ENCODE results near the gene LTB. TPM values are rescaled to one million over a fixed set of nuclear protein-coding genes. Genes with fewer than 3 reads are reported as not detected.

Gene LTB
- total and polyA plus RNA-seq, 2 donors (not counting 3 experiments of a cell fraction or from before 2014, with no cell fraction given), result 1.2 to 2.1 TPM

DNA sequence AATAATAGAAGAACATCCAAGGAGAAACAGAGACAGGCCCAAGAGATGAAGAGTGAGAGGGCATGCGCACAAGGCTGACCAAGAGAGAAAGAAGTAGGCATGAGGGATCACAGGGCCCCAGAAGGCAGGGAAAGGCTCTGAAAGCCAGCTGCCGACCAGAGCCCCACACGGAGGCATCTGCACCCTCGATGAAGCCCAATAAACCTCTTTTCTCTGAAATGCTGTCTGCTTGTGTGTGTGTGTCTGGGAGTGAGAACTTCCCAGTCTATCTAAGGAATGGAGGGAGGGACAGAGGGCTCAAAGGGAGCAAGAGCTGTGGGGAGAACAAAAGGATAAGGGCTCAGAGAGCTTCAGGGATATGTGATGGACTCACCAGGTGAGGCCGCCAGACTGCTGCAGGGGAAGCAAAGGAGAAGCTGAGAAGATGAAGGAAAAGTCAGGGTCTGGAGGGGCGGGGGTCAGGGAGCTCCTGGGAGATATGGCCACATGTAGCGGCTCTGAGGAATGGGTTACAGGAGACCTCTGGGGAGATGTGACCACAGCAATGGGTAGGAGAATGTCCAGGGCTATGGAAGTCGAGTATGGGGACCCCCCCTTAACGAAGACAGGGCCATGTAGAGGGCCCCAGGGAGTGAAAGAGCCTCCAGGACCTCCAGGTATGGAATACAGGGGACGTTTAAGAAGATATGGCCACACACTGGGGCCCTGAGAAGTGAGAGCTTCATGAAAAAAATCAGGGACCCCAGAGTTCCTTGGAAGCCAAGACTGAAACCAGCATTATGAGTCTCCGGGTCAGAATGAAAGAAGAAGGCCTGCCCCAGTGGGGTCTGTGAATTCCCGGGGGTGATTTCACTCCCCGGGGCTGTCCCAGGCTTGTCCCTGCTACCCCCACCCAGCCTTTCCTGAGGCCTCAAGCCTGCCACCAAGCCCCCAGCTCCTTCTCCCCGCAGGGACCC is 7.8 kb downstream of the LTB start:
- Histone ChIP-seq H2AFZ (ENCODE audit: low read depth, low read length) (no peak overlapping the region), H3K4me1 (ENCODE audit: control insufficient read depth, extremely low read depth, insufficient read depth, low read length) (no peaks in the 10 kb centered on the region)

More for the DNA sequence above, 7.8 kb downstream of the LTB start:
- Histone ChIP-seq H3K27ac (ENCODE audit: insufficient read depth, low read depth, low read length) (no peak overlapping the region), H3K36me3 (ENCODE audit: control insufficient read depth in 2 of 2, extremely low read depth in 1 of 2, insufficient read depth in 2 of 2, low read length in 2 of 2) (no peaks in the 10 kb centered on the region), H3K79me2 (ENCODE audit: control insufficient read depth, insufficient read depth, low read length) (no peaks in the 10 kb centered on the region), H3K27me3 (ENCODE audit: control insufficient read depth in 2 of 2, insufficient read depth in 2 of 2, low read length in 2 of 2) (no peaks in the 10 kb centered on the region), H3K9me3 (replicated peaks; ENCODE audit: control insufficient read depth, insufficient read depth, low read length) (no peaks in the 10 kb centered on the region), H3K9ac (replicated peaks; ENCODE audit: extremely low read depth, insufficient read depth, low read length) (no peak overlapping the region), H4K20me1 (replicated peaks; ENCODE audit: control insufficient read depth, extremely low read depth, insufficient read depth, low read length) (no peaks in the 10 kb centered on the region), H3K9me1 (replicated peaks; ENCODE audit: control insufficient read depth, extremely low read depth, insufficient read depth, low read length) (no peaks in the 10 kb centered on the region), H3K4me2 (ENCODE audit: insufficient read depth, low read length) (no peak overlapping the region), H3K4me3 (replicated peaks in 1 of 3; ENCODE audit: insufficient read depth in 1 of 3, low read depth in 1 of 3, low read length in 3 of 3) (no peak overlapping the region)
- ChIA-PET CTCF (interaction anchor here (4.2 to 32.6 kb wide), 3 partner anchors 11 to 21 kb away, joined by 16 to 1517 read pairs (median 286); partner anchors contain the start of genes ATP6V1G2, DDX39B, LST1 and NCR3), POLR2A (no interaction called here)
- dilution Hi-C loops (cut with MboI; ENCODE audit: extremely low pct_ligation_motif_present, low sequenced_read_pairs), result no loop called here
- BruUV-seq (replicated peaks), result no TSS peak
- intact Hi-C loops (cut with micrococcal nuclease), result no loop called here
- TF ChIP-seq POLR2A (IDR thresholded peaks at IDR 0.05; ENCODE audit: low read depth, low read length), result no peak
- no peak for TF ChIP-seq CTCF (IDR thresholded peaks at IDR 0.05; ENCODE audit: extremely low read depth in 1 of 2, insufficient read depth in 1 of 2, low read depth in 1 of 2, low read length in 2 of 2)
- no peak for TF ChIP-seq MAX (IDR thresholded peaks at IDR 0.05; ENCODE audit: insufficient read depth, insufficient read length)
- no peak for TF ChIP-seq FOS (IDR thresholded peaks at IDR 0.05; ENCODE audit: borderline replicate concordance, insufficient read depth, low read length)
- TF ChIP-seq EZH2 (IDR thresholded peaks at IDR 0.05; ENCODE audit: borderline replicate concordance, low read depth, low read length, severe bottlenecking), result no peak
- TF ChIP-seq MYC (IDR thresholded peaks at IDR 0.05; ENCODE audit: low read depth, low read length), result no peak
- TF ChIP-seq POLR2AphosphoS5 (IDR thresholded peaks at IDR 0.05; ENCODE audit: insufficient read depth, low read depth, low read length), result no peak
- no peak for TF ChIP-seq GATA2 (IDR thresholded peaks at IDR 0.05; ENCODE audit: insufficient read depth, insufficient read length, low read depth, low read length)
- no peak for TF ChIP-seq JUN (IDR thresholded peaks at IDR 0.05; ENCODE audit: borderline replicate concordance, insufficient read depth, insufficient read length, low read depth)
- no peak for FAIRE-seq
- no peak for DNase-seq (ENCODE audit: low read depth, low spot score)
